ENCODE results near the gene TAS2R38. TPM values are rescaled to one million over a fixed set of nuclear protein-coding genes. Genes with fewer than 3 reads are reported as not detected.

TAS2R38 gene
- total RNA-seq, 2 donors from 2014 or later: not detected

- Histone ChIP-seq H3K4me3 (ENCODE audit: low read length) (no peak overlapping the region), H3K9ac (ENCODE audit: extremely low read depth, low read length, poor library complexity, severe bottlenecking) (no peak overlapping the region), H3K9me3 (ENCODE audit: control insufficient read depth, low read length) (no peaks in the 10 kb centered on the region), H3K4me1 (ENCODE audit: control insufficient read depth, insufficient read depth, low read length) (no peaks in the 10 kb centered on the region), H3K27me3 (ENCODE audit: control insufficient read depth, insufficient read depth, low read length, poor library complexity, severe bottlenecking) (no peaks in the 10 kb centered on the region), H3K36me3 (ENCODE audit: control insufficient read depth, insufficient read depth, low read length) (no peaks in the 10 kb centered on the region), H3K27ac (ENCODE audit: low read depth, low read length) (no peak overlapping the region)
- no peaks in the 10 kb centered on the region for H3K27me3 Mint-ChIP-seq (ENCODE audit: insufficient read depth)
- no peak overlapping the region for H3K4me3 Mint-ChIP-seq
- no peak for DNase-seq
- 100% methylated on average over 2 of the region's 2 CpGs; no CpG with 5 or more reads in 1 of the 2 experiments for WGBS, 2 experiments (ENCODE audit: insufficient coverage in 1 of 2, insufficient read length in 1 of 2)
- peaks cover 7% of the 10 kb centered on the region for H3K9me3 Mint-ChIP-seq
- peaks cover 12% of the 10 kb centered on the region for H3K4me1 Mint-ChIP-seq
- no peak for TF ChIP-seq CTCF (conservative IDR thresholded peaks at IDR 0.05)
- no peak overlapping the region for H3K27ac Mint-ChIP-seq
- H3K36me3 Mint-ChIP-seq (ENCODE audit: low read depth): no peaks in the 10 kb centered on the region
These were observed 6.0 kb upstream of the TAS2R38 start for GRCh38 chr7:141979568-141979967.

DNA sequence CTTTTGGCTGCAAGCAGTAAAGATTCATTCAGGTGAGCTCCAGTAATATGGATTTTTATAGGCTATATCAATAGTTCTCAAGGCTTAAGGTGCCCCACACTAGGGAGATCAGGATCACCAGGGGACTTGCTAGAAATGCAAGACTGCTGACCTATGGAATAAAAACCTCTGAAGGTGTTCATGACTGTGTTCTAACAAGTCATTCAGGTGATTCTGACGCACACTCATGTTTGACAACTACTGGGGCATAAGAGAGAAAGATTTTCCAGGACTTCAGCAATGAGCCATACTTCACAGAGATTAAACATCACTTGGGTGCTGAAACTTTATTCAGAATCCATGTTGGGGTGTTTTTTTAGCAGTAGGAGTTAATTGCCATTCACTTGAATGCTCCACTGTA is 4.8 kb upstream of the TAS2R38 start:
- Mint-ChIP-seq H3K36me3 (ENCODE audit: low read depth) (no peaks in the 10 kb centered on the region), H3K4me3 (no peak overlapping the region), H3K4me1 (peaks cover 12% of the 10 kb centered on the region), H3K9me3 (peaks cover 7% of the 10 kb centered on the region), H3K27ac (no peak overlapping the region), H3K27me3 (ENCODE audit: insufficient read depth) (no peaks in the 10 kb centered on the region)
- no peak for DNase-seq
- no peak for TF ChIP-seq CTCF (conservative IDR thresholded peaks at IDR 0.05)
- Histone ChIP-seq H3K4me3 (ENCODE audit: low read length) (no peak overlapping the region), H3K27ac (ENCODE audit: low read depth, low read length) (no peak overlapping the region), H3K36me3 (ENCODE audit: control insufficient read depth, insufficient read depth, low read length) (no peaks in the 10 kb centered on the region), H3K9ac (ENCODE audit: extremely low read depth, low read length, poor library complexity, severe bottlenecking) (no peak overlapping the region), H3K9me3 (ENCODE audit: control insufficient read depth, low read length) (no peaks in the 10 kb centered on the region), H3K27me3 (ENCODE audit: control insufficient read depth, insufficient read depth, low read length, poor library complexity, severe bottlenecking) (no peaks in the 10 kb centered on the region), H3K4me1 (ENCODE audit: control insufficient read depth, insufficient read depth, low read length) (no peaks in the 10 kb centered on the region)
- 94 to 100% methylated on average over 1 of the region's 1 CpG for WGBS, 2 experiments (ENCODE audit: insufficient coverage in 1 of 2, insufficient read length in 1 of 2)

GRCh38 chr7:141976524-141977245 is 3.1 kb upstream of the TAS2R38 start:
- Mint-ChIP-seq H3K27me3 (ENCODE audit: insufficient read depth) (no peaks in the 10 kb centered on the region), H3K4me3 (peak overlapping the region; percentile 46), H3K4me1 (peaks cover 12% of the 10 kb centered on the region), H3K27ac (peak overlapping the region; percentile 65), H3K36me3 (ENCODE audit: low read depth) (no peaks in the 10 kb centered on the region), H3K9me3 (peaks cover 6% of the 10 kb centered on the region)
- no peaks in the 10 kb centered on the region for H3K9me3 ChIP-seq (ENCODE audit: control insufficient read depth, low read length)
- H3K9ac ChIP-seq (ENCODE audit: extremely low read depth, low read length, poor library complexity, severe bottlenecking): no peak overlapping the region
- no peaks in the 10 kb centered on the region for H3K27me3 ChIP-seq (ENCODE audit: control insufficient read depth, insufficient read depth, low read length, poor library complexity, severe bottlenecking)
- no peak overlapping the region for H3K4me3 ChIP-seq (ENCODE audit: low read length)
- no peak for TF ChIP-seq CTCF (conservative IDR thresholded peaks at IDR 0.05)
- DNase-seq: no peak
- H3K4me1 ChIP-seq (ENCODE audit: control insufficient read depth, insufficient read depth, low read length): no peaks in the 10 kb centered on the region
- no peaks in the 10 kb centered on the region for H3K36me3 ChIP-seq (ENCODE audit: control insufficient read depth, insufficient read depth, low read length)
- no peak overlapping the region for H3K27ac ChIP-seq (ENCODE audit: low read depth, low read length)
- WGBS, 2 experiments (ENCODE audit: insufficient coverage in 1 of 2, insufficient read length in 1 of 2): 42 to 63% methylated on average over 6 to 11 of the region's 11 CpGs
